Naive B cell (primary cell): ENCODE data around the gene VPS13D. TPM values are rescaled to one million over a fixed set of nuclear protein-coding genes. Genes with fewer than 3 reads are reported as not detected.

Experiments used
- ATAC-seq, 2 donors: fragments of 150-1000 bp; cut with Tn5 transposase; 2 replicates each; pipeline ENCODE4 v1.10.0; 2021; ENCODE audit warnings: low read depth in 2 of 2, mild to moderate bottlenecking in 2 of 2, moderate library complexity in 2 of 2
- DNase-seq: peaks from one replicate; pipeline ENCODE4 v3.0.0; 2022
- H3K27ac Mint-ChIP-seq, 6 donors: one replicate each; pipeline ENCODE4 v1.8.0; 2020 to 2022; ENCODE audit warnings: mild to moderate bottlenecking in 6 of 6, mixed read lengths in 6 of 6, moderate library complexity in 5 of 6, inconsistent platforms in 2 of 6
- H3K27me3 Mint-ChIP-seq, 3 donors: one replicate each; pipeline ENCODE4 v1.8.0; 2021 to 2022; ENCODE audit warnings: mixed read lengths in 3 of 3, mild to moderate bottlenecking in 1 of 3
- H3K36me3 Mint-ChIP-seq, 2 donors: one replicate each; pipeline ENCODE4 v1.8.0; 2020 to 2022; ENCODE audit warnings: mixed read lengths in 2 of 2, inconsistent platforms in 1 of 2, mild to moderate bottlenecking in 1 of 2
- H3K4me1 Mint-ChIP-seq, 3 donors: one replicate each; pipeline ENCODE4 v1.8.0; 2020 to 2022; ENCODE audit warnings: mixed read lengths in 3 of 3, inconsistent platforms in 1 of 3, mild to moderate bottlenecking in 1 of 3, moderate library complexity in 1 of 3
- H3K4me3 Mint-ChIP-seq, 8 donors: one replicate each; pipeline ENCODE4 v1.8.0; 2020 to 2022; ENCODE audit warnings: mild to moderate bottlenecking in 8 of 8, mixed read lengths in 8 of 8, moderate library complexity in 8 of 8, inconsistent platforms in 2 of 8
- H3K9me3 Mint-ChIP-seq, 7 donors: one replicate each; pipeline ENCODE4 v1.8.0; 2020 to 2022; ENCODE audit warnings: mixed read lengths in 7 of 7, mild to moderate bottlenecking in 5 of 7, inconsistent platforms in 2 of 7, moderate library complexity in 1 of 7
- polyA plus RNA-seq, 6 donors: library from polyadenylated mRNA; unstranded; fragments of 300-500 nt; fragmentation: Illumina TruSeq; gene quantifications; one replicate each; pipeline ENCODE4 v1.2.3, GENCODE V29; 2021; ENCODE audit warnings: low read depth in 6 of 6

Gene VPS13D
- polyA plus RNA-seq, 6 donors from 2014 or later, result 7.6 to 14.6 (median 11.8) TPM

DNA sequence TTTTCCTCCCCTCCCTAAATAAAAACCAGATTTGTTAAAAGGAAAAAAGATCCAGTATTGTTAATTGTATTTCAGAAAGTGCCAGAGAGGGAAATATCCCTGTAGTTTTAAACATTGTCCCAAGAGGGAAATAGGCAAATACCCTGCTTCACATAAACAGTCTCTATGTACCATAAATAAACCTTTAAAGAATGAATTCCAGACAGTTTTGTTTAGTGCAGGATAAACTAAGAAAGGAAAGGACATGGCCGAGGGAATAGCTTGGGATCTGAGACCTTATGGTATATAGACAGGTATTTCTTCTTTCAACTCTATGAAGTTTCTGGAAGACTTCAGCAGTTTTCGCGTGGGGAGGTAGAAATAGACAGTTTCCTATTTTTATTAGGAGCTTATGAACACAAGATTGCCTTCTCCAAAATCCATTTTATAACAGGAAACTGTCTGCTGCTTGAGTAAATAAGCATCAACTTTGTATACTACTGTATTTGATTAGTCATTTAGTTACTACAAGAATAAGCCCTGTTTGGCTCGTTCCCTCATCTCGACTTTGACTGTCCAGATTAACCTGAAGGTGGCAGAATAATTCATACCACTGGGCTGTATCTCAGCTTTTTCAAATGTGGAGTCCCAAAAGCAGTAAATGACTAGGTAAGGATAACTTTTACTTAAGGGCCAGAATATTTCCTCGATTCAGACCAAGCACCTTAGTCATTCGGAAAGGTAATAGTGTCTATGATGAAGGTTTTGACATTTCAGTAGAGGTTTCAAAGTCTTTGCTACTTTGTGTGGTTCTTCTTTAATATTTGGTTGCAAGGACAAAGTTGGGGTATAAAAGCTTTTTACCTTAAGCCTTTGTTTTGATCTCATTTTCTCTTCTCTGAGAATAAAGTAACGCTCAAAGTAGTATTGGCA is 177.5 kb downstream of the VPS13D start:
- H3K4me3 Mint-ChIP-seq, result no peak overlapping the region
- no peak for ATAC-seq
- H3K27me3 Mint-ChIP-seq, result no peaks in the 10 kb centered on the region
- peaks cover 0 to 39% (median 0%) of the 10 kb centered on the region in 3 donors for H3K4me1 Mint-ChIP-seq
- no peak for DNase-seq
- peaks cover 23 to 43% of the 10 kb centered on the region in 2 donors for H3K36me3 Mint-ChIP-seq
- no peak overlapping the region for H3K27ac Mint-ChIP-seq
- H3K9me3 Mint-ChIP-seq, result peaks cover 8 to 10% (median 9%) of the 10 kb centered on the region in 7 donors

DNA sequence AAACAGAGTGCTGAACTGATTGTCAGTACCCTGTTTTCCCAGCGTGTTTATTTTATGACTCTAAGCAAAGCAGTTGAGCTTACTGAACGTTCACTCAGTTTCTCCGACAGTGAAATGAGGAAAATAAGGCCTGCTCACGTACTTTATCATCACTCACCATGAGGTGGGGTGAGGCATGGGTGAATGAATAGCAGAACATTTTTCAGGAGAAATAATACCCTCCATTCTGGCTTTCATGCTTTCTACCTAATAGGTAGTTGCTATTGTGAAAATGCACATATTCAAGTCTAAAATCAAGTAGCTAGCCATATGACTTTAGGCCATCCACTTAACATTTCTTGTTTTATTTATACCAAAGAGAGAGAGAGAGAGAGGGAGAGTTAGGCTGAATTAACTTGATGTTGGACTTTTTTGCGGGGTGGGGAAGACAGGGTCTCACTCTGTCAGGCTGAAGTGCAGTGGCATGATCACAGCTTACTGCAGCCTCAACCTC is 178.2 kb downstream of the VPS13D start:
- DNase-seq (no peak), ATAC-seq (no peak)
- H3K9me3 Mint-ChIP-seq, result peaks cover 8 to 10% (median 9%) of the 10 kb centered on the region in 7 donors
- no peaks in the 10 kb centered on the region for H3K27me3 Mint-ChIP-seq
- H3K27ac Mint-ChIP-seq, result peak overlapping the region in 1 of 6 donors; percentile 1
- peaks cover 0 to 42% (median 0%) of the 10 kb centered on the region in 3 donors for H3K4me1 Mint-ChIP-seq
- H3K4me3 Mint-ChIP-seq, result no peak overlapping the region
- H3K36me3 Mint-ChIP-seq, result peaks cover 23 to 43% of the 10 kb centered on the region in 2 donors

DNA sequence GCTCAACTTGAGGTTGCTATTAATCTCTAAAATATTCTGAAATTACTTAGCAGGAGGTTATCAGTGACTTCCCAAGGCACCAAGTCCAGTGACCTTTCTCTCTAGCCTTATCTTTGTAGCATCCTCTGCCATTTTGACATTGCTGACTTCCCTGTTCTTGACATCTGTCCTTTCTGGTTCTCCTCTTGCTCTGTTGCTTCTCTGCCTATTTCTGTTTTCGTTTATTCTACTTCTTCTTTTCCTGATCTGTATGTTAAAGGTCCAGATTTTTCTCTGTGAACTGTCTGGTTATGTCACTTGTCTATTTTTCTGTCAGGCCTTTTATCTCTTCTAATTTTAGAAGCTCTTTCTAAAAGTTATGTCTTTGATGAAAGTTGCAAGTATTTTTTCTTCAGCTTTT is 178.8 kb downstream of the VPS13D start:
- Mint-ChIP-seq H3K27ac (peak overlapping the region in 3 of 6 donors; percentile 50 to 92 (median 60)), H3K9me3 (peaks cover 8 to 10% (median 9%) of the 10 kb centered on the region in 7 donors), H3K4me1 (peaks cover 0 to 42% (median 0%) of the 10 kb centered on the region in 3 donors), H3K36me3 (peaks cover 18 to 43% of the 10 kb centered on the region in 2 donors), H3K4me3 (peak overlapping the region in 1 of 8 donors; percentile 1), H3K27me3 (no peaks in the 10 kb centered on the region)
- DNase-seq (no peak), ATAC-seq (no peak)

DNA sequence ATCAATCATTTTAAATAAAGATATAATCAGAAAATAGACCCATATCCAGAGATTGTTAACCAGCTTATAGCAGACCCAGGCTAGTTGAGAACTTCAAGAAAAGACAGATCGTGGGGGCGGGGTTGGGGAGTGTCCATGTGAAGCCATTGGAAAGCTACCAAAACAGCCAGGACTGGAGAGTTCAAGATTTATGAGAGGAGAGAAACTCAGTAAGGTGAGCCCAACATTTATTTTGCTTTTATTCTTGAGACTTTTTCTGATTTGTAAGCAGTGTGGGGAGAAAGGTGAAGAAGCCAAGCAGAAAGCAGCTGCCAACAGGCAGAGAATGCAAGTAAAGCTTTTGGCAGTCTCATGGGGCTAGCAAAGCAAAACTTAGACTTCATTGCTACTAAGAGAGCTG is 179.9 kb downstream of the VPS13D start:
- Mint-ChIP-seq H3K4me1 (peaks cover 0 to 52% (median 0%) of the 10 kb centered on the region in 3 donors), H3K4me3 (no peak overlapping the region), H3K27ac (peak overlapping the region in 1 of 6 donors; percentile 24), H3K9me3 (peaks cover 8 to 10% (median 9%) of the 10 kb centered on the region in 7 donors), H3K27me3 (no peaks in the 10 kb centered on the region), H3K36me3 (peaks cover 14 to 34% of the 10 kb centered on the region in 2 donors)
- DNase-seq (no peak), ATAC-seq (no peak)

DNA sequence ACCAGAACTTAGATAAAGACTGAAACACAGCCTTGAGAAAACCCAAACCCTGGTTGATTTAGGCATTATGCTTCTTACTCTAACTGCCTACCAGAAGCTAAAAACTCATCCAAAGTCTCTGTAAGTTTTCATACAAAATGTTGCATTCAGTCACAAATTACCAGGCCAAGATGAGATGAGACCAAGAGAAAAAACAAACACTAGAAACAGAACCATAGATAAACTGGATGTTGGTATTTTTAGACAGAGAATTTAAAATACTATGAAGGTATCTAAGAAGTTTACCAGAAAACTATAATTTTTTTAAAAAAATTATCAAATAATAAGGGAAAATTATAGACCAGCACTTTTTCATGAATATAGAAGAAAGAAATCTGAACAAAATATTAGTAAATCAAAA is 180.5 kb downstream of the VPS13D start:
- Mint-ChIP-seq H3K4me3 (no peak overlapping the region), H3K4me1 (peaks cover 0 to 57% (median 0%) of the 10 kb centered on the region in 3 donors), H3K36me3 (peaks cover 19 to 30% of the 10 kb centered on the region in 2 donors), H3K9me3 (peaks cover 8 to 10% (median 9%) of the 10 kb centered on the region in 7 donors), H3K27ac (no peak overlapping the region), H3K27me3 (no peaks in the 10 kb centered on the region)
- DNase-seq (no peak), ATAC-seq (no peak)

DNA sequence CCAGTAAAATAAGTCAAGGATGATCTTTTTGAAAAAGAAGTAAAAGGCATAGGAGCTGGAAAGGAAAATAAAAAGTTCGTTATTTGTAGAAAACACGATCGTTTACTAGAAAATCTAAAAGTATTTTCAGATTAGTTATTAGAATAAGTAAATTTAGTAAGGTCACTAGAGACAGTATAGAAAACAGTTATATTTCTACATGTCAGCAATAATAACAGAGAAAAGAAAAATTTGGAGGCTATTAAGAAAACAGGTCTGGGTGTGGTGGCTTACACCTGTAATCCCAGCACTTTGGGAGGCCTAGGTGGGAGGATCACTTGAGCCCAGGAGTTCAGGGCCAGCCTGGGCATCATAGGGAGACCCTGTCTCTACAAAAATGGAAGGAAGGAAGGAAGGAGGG is 181.3 kb downstream of the VPS13D start:
- Mint-ChIP-seq H3K9me3 (peaks cover 8 to 10% (median 9%) of the 10 kb centered on the region in 7 donors), H3K27ac (no peak overlapping the region), H3K4me1 (peaks cover 0 to 57% (median 0%) of the 10 kb centered on the region in 3 donors), H3K27me3 (no peaks in the 10 kb centered on the region), H3K36me3 (peaks cover 20 to 33% of the 10 kb centered on the region in 2 donors), H3K4me3 (no peak overlapping the region)
- no peak for ATAC-seq
- DNase-seq, result no peak

DNA sequence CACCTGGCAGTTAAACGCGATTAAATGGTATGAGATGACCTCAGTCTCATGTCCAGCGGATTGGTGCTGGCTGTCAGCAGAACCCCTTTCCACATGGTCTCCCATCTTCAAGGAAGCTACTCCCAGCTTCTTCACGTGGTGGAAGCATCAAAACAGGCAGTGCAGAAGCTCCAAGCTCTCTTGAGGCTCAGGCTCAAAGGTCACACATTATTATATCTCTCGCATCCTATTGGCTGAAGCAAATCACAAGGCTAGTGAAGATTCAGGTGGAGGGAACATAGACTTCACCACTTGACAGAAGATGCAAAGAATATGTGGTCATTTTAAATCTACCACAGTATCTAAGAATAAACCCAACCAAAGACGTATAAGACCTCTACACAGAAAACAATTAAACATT is 181.9 kb downstream of the VPS13D start:
- Mint-ChIP-seq H3K36me3 (peaks cover 20 to 39% of the 10 kb centered on the region in 2 donors), H3K4me1 (peaks cover 0 to 55% (median 0%) of the 10 kb centered on the region in 3 donors), H3K4me3 (no peak overlapping the region), H3K27ac (peak overlapping the region in 1 of 6 donors; percentile 72), H3K27me3 (no peaks in the 10 kb centered on the region), H3K9me3 (peaks cover 8 to 10% (median 9%) of the 10 kb centered on the region in 7 donors)
- no peak for ATAC-seq
- DNase-seq, result no peak

DNA sequence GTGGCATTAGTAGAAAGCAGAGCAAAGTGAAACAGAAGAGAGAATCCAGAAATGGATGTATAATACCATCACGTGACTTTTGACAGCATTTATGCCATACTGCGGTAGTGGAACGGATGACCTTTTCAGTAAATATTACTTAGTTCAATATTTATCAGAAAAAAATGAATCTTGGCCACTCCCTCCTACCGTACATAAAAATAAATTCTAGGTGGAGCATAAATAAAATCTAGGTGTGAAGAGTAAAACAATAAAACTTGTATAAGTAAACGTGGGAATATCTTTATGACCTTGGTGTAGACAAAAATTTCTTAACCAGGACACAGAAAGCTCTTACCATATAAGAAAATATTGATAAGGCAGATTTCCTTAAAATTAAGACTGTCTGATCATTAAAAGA is 182.6 kb downstream of the VPS13D start:
- Mint-ChIP-seq H3K36me3 (peaks cover 27 to 46% of the 10 kb centered on the region in 2 donors), H3K27ac (no peak overlapping the region), H3K4me3 (no peak overlapping the region), H3K4me1 (peaks cover 0 to 51% (median 3%) of the 10 kb centered on the region in 3 donors), H3K9me3 (peaks cover 8 to 10% (median 9%) of the 10 kb centered on the region in 7 donors), H3K27me3 (no peaks in the 10 kb centered on the region)
- no peak for ATAC-seq
- DNase-seq, result no peak

DNA sequence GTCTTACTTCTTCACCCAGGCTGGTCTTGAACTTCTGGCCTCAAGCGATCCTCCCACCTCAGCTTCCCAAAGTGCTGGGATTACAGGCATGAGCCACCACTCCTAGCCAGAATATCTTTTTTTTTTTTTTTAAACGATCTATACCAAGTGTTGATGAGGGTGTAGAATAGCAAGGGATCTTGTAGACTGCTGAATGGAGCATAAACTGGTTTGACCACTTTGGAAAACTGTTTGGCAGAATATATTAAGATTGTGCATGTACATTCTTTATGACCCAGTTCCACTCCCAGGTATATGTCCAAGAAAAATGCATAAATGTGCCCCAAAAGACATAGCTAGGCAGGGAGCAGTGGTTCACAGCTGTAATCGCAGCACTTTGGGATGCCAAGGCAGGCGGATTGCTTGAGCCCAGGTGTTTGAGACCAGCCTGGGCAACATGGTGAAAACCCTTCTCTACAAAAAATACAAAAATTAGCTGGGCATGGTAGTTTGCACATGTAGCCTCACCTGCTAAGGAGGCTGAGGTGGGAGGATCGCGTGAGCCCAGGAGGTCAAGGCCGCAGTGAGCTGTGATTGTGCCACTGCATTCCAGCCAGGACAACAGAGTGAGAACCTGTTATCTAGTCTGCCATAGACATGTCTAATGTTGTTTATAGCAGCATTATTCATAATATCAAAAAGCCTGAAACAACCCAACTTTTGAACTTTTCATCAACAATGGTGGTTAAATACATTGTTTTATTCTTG is 184.0 kb downstream of the VPS13D start:
- Mint-ChIP-seq H3K4me3 (peak overlapping the region in 1 of 8 donors; percentile 25), H3K36me3 (peaks cover 35 to 55% of the 10 kb centered on the region in 2 donors), H3K4me1 (peaks cover 0 to 41% (median 4%) of the 10 kb centered on the region in 3 donors), H3K27ac (peak overlapping the region in 2 of 6 donors; percentile 11 to 36), H3K9me3 (peaks cover 7 to 10% (median 9%) of the 10 kb centered on the region in 7 donors), H3K27me3 (no peaks in the 10 kb centered on the region)
- ATAC-seq (no peak), DNase-seq (no peak)

DNA sequence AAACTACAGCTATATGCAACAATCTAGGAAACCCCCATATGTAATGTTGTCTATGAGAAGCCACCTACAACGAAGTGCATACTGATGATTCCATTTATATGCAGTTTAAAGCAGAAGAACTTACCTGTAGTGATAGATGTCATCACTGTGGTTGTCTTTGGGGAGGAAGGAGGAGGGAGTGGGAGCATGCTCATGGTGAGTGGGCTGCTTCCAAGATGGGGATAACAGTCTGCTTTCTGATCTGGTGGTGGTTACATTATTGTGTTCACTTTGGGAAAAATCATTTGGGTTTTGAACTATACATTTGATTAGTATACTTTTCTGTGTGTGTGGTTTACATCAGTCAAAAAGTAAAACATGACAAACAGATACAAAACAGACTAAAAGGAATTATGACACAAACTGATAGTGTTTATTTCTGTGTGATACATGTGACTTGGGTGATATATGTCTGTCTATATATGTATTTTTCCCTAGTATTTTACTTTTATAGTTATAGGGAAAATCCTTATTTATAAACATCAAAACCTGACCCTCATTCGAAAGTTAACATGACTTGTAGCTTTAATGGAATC is 184.7 kb downstream of the VPS13D start:
- H3K27me3 Mint-ChIP-seq, result no peaks in the 10 kb centered on the region
- peaks cover 40 to 55% of the 10 kb centered on the region in 2 donors for H3K36me3 Mint-ChIP-seq
- ATAC-seq, result no peak
- DNase-seq, result no peak
- peaks cover 7 to 9% (median 8%) of the 10 kb centered on the region in 7 donors for H3K9me3 Mint-ChIP-seq
- H3K4me3 Mint-ChIP-seq, result no peak overlapping the region
- H3K27ac Mint-ChIP-seq, result peak overlapping the region in 2 of 6 donors; percentile 11 to 71
- H3K4me1 Mint-ChIP-seq, result peaks cover 0 to 40% (median 4%) of the 10 kb centered on the region in 3 donors

DNA sequence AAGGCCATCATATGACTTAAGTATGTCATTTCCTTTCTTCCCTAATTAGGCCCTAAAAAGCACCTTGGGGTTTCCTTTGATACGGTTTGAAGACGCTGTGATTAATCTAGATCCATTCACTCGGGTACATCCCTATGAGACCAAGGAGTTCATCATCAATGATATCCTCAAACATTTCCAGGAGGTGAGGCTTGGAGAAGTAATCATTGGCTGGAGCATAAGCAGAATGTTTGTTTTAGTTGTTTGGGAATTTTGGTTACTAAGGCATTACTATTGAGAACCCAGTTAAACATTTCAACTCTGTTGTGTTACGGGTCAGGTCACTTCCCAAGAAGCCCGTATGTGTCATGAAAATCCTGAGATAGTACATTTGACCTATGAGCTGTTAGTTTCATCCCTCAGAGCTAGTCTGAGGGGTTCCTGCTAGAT is 185.2 kb downstream of the VPS13D start:
- Mint-ChIP-seq H3K27me3 (no peaks in the 10 kb centered on the region), H3K36me3 (peaks cover 35 to 50% of the 10 kb centered on the region in 2 donors), H3K9me3 (peaks cover 3 to 4% (median 3%) of the 10 kb centered on the region in 7 donors), H3K4me3 (no peak overlapping the region), H3K4me1 (peaks cover 0 to 35% (median 4%) of the 10 kb centered on the region in 3 donors), H3K27ac (no peak overlapping the region)
- no peak for DNase-seq
- ATAC-seq, result no peak

DNA sequence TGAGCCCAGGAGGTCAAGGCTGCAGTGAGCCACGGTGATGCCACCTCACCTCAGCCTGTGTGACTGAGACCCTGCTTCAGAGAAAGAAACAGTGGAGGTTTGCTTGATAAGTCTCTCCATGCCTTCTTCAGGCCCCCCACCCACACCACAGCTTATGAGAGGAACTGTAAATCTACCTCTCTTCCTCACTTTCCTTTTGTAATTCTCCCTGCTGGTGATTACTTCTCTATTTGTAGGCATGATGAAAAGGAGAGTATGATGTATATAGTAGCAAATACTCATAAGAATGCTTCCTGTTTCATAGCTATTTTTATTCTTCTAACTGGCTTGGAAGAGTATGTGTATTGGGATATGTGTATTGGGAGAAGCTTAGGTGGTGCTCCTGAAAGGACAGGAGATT is 186.3 kb downstream of the VPS13D start:
- peaks cover 32 to 42% of the 10 kb centered on the region in 2 donors for H3K36me3 Mint-ChIP-seq
- no peak overlapping the region for H3K4me3 Mint-ChIP-seq
- H3K9me3 Mint-ChIP-seq, result no peaks in the 10 kb centered on the region
- DNase-seq, result no peak
- H3K27me3 Mint-ChIP-seq, result no peaks in the 10 kb centered on the region
- no peak overlapping the region for H3K27ac Mint-ChIP-seq
- ATAC-seq, result no peak
- H3K4me1 Mint-ChIP-seq, result peaks cover 0 to 33% (median 4%) of the 10 kb centered on the region in 3 donors

DNA sequence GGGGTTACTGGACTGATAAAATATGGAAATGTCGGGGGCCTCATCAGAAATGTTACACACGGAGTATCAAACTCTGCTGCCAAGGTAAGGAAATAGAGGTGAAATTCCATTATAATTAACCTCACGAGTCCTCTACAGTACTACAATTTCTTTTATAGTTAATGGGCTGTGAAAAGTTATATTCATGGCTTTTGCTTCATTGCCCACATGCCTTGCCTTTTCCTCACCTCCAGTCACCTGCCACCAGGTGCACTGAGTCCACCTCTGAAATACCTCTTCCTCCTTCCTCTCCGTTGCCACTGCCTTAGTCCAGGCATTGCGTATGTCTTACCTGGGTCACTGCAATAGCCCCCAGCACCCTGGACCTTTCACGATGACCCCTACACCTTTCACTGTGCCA is 186.9 kb downstream of the VPS13D start:
- Mint-ChIP-seq H3K4me1 (peaks cover 0 to 35% (median 4%) of the 10 kb centered on the region in 3 donors), H3K9me3 (no peaks in the 10 kb centered on the region), H3K4me3 (no peak overlapping the region), H3K27ac (peak overlapping the region in 1 of 6 donors; percentile 5), H3K27me3 (no peaks in the 10 kb centered on the region), H3K36me3 (peaks cover 32 to 37% of the 10 kb centered on the region in 2 donors)
- DNase-seq (no peak), ATAC-seq (no peak)
